Gastrocnemius medialis (tissue), 4 donors: ENCODE data around the gene WDR38.

ENCODE experiments used
- POLR2A ChIP-seq, 2 donors: fragments of 450-650 bp; IDR thresholded peaks; one replicate each; pipeline ENCODE4 v1.6.1; 2017; ENCODE audit warnings: antibody characterized with exemption in 2 of 2, mild to moderate bottlenecking in 2 of 2, moderate library complexity in 2 of 2
- TF ChIP-seq, protein P1 (sequence below), 5 experiments: fragments of 450-650 bp in 3 of 5; fragments of 200-600 bp in 2 of 5; sonication (generic) in 2 of 5; IDR thresholded peaks in 4 of 5; conservative IDR thresholded peaks in 1 of 5; 1 replicate in 4 of 5; 2 replicates in 1 of 5; pipeline ENCODE4 v1.5.1; 2016 to 2019; ENCODE audit warnings: antibody characterized with exemption in 5 of 5, mild to moderate bottlenecking in 3 of 5, moderate library complexity in 3 of 5

GRCh38 chr9:124873664-124874063 lies 20.4 kb downstream of the WDR38 start:
- TF ChIP-seq, protein P1, sequence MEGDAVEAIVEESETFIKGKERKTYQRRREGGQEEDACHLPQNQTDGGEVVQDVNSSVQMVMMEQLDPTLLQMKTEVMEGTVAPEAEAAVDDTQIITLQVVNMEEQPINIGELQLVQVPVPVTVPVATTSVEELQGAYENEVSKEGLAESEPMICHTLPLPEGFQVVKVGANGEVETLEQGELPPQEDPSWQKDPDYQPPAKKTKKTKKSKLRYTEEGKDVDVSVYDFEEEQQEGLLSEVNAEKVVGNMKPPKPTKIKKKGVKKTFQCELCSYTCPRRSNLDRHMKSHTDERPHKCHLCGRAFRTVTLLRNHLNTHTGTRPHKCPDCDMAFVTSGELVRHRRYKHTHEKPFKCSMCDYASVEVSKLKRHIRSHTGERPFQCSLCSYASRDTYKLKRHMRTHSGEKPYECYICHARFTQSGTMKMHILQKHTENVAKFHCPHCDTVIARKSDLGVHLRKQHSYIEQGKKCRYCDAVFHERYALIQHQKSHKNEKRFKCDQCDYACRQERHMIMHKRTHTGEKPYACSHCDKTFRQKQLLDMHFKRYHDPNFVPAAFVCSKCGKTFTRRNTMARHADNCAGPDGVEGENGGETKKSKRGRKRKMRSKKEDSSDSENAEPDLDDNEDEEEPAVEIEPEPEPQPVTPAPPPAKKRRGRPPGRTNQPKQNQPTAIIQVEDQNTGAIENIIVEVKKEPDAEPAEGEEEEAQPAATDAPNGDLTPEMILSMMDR (IDR thresholded peaks at IDR 0.05 in 4 of 5, conservative IDR thresholded peaks at IDR 0.05 in 1 of 5) = no peak
- TF ChIP-seq POLR2A (IDR thresholded peaks at IDR 0.05) = no peak
